GM12878 (cell line): ENCODE measurements around the gene KATNBL1. TPM values are rescaled to one million over a fixed set of nuclear protein-coding genes. Genes with fewer than 3 reads are reported as not detected.

ENCODE experiments used
- ATAC-seq: fragments of 200-7000 bp; cut with Tn5 transposase; 3 replicates; pipeline ENCODE4 v1.9.1; 2020; ENCODE audit warnings: mild to moderate bottlenecking, moderate library complexity
- BruUV-seq: library from RNA; stranded (reverse); fragments of 400-500 nt; replicated peaks from 2 replicates; lab custom pipeline; 2021; lab: Mats Ljungman, UMichigan
- CTCF ChIA-PET: fragments of 300-600 bp; sonication (Branson Sonifier 250); formaldehyde crosslinking; extraction: SDS; loops from one replicate; lab custom pipeline; 2021; ENCODE audit warnings: inconsistent platforms; lab: Yijun Ruan, JAX
- POLR2A ChIA-PET: fragments of 350-600 bp; formaldehyde crosslinking; extraction: SDS; loops from one replicate; lab custom pipeline; 2021; ENCODE audit warnings: inconsistent platforms; lab: Charles Lee
- RAD21 ChIA-PET: fragments of 300-600 bp; sonication (Branson Sonifier 250); formaldehyde crosslinking; loops from one replicate; lab custom pipeline; 2023; ENCODE audit warnings: antibody characterized with exemption; ENCODE audit not compliant: unreplicated experiment; lab: Charles Lee
- SMC1A ChIA-PET: fragments of 300-600 bp; sonication (Branson Sonifier 250); formaldehyde crosslinking; loops from one replicate; lab custom pipeline; 2023; ENCODE audit not compliant: unreplicated experiment, uncharacterized antibody; lab: Charles Lee
- DNase-seq: peaks from one replicate; pipeline ENCODE4 v3.0.0-alpha.2; 2011; ENCODE audit warnings: low read depth, low spot score
- FAIRE-seq: peaks from 3 replicates; lab custom pipeline; 2011; peaks lifted over from hg19 to GRCh38; lab: Jason Lieb, UNC
- H2AFZ ChIP-seq: 2 replicates; pipeline ENCODE4 v1.6.0; 2011; ENCODE audit warnings: low read depth, low read length, control low read depth; ENCODE audit not compliant: control insufficient read depth
- H3K27ac ChIP-seq: 2 replicates; pipeline ENCODE4 v1.5.1; 2011; ENCODE audit warnings: control low read depth; ENCODE audit not compliant: control insufficient read depth, insufficient read depth
- H3K27me3 ChIP-seq, 2 experiments: replicated peaks in 1 of 2; 2 replicates each; pipeline versions ENCODE4 v1.6.0 to v1.6.1; 2011; ENCODE audit warnings: low read length in 1 of 2; ENCODE audit not compliant: control insufficient read depth in 2 of 2, insufficient read depth in 2 of 2
- H3K36me3 ChIP-seq, 2 experiments: 2 replicates each; pipeline ENCODE4 v1.5.1; 2011; ENCODE audit warnings: low read length in 1 of 2; ENCODE audit not compliant: control insufficient read depth in 2 of 2, insufficient read depth in 2 of 2
- H3K4me1 ChIP-seq: 2 replicates; pipeline ENCODE4 v1.6.1; 2011; ENCODE audit warnings: mild to moderate bottlenecking, low read length, moderate library complexity, mixed read lengths; ENCODE audit not compliant: control insufficient read depth, insufficient read depth
- H3K4me2 ChIP-seq: 2 replicates; pipeline ENCODE4 v1.6.0; 2011; ENCODE audit warnings: control low read depth; ENCODE audit not compliant: control insufficient read depth, insufficient read depth
- H3K4me3 ChIP-seq: fragments of 200-600 bp; sonication (generic); 2 replicates; pipeline ENCODE4 v1.5.1; 2016
- H3K79me2 ChIP-seq: 2 replicates; pipeline ENCODE4 v1.6.0; 2011; ENCODE audit warnings: low read length; ENCODE audit not compliant: control insufficient read depth, insufficient read depth
- H3K9ac ChIP-seq: 2 replicates; pipeline ENCODE4 v1.8.0; 2011; ENCODE audit warnings: low read length, control low read depth, mixed read lengths; ENCODE audit not compliant: control insufficient read depth, insufficient read depth
- H3K9me3 ChIP-seq: replicated peaks from 3 replicates; pipeline ENCODE4 v1.5.1; 2011; ENCODE audit warnings: mild to moderate bottlenecking, low read length; ENCODE audit not compliant: control insufficient read depth, insufficient read depth
- H4K20me1 ChIP-seq: 2 replicates; pipeline ENCODE4 v1.6.0; 2011; ENCODE audit not compliant: control insufficient read depth, insufficient read depth
- EGR1 ChIP-seq, 2 experiments: IDR thresholded peaks; 1 replicate in 1 of 2; 2 replicates in 1 of 2; pipeline ENCODE4 v1.6.1; 2011 to 2012; ENCODE audit warnings: low read depth in 2 of 2, low read length in 2 of 2, borderline replicate concordance in 1 of 2, mild to moderate bottlenecking in 1 of 2, moderate library complexity in 1 of 2
- IRF4 ChIP-seq: IDR thresholded peaks from 2 replicates; pipeline ENCODE4 v1.6.1; 2011; ENCODE audit warnings: low read depth, low read length
- MTA3 ChIP-seq: IDR thresholded peaks from 2 replicates; pipeline ENCODE4 v1.6.1; 2012; ENCODE audit warnings: low read length, inconsistent platforms, borderline replicate concordance
- MYB ChIP-seq: fragments of 150-350 bp; IDR thresholded peaks from 2 replicates; pipeline ENCODE4 v1.6.1; 2014; ENCODE audit warnings: mild to moderate bottlenecking, low read depth, low read length, borderline replicate concordance
- PML ChIP-seq: IDR thresholded peaks from 2 replicates; pipeline ENCODE4 v1.6.1; 2012; ENCODE audit warnings: low read length, inconsistent platforms
- WGBS: methylation state at CpG from one replicate; pipeline ENCODE4 v1.1.6; 2016; ENCODE audit warnings: low lambda C conversion rate; ENCODE audit not compliant: insufficient replicate concordance, insufficient coverage; ENCODE audit errors: missing lambda C conversion rate; 5-methylcytosine and 5-hydroxymethylcytosine counted together
- in situ Hi-C: fragments of 300-500 bp; cut with MboI; formaldehyde crosslinking; loops from 9 replicates; pipeline ENCODE4 v1.14.3; 2018; ENCODE audit warnings: mixed read lengths
- intact Hi-C: fragments of 100-400 bp; cut with micrococcal nuclease; formaldehyde crosslinking; loops from one replicate; pipeline ENCODE4 v1.14.2; 2022; ENCODE audit not compliant: unreplicated experiment
- polyA plus RNA-seq, 11 experiments: library from polyadenylated mRNA; depleted of rRNA in 4 of 11; unstranded in 6 of 11; stranded (reverse) in 5 of 11; fragments of >200 nt; fragmentation: Nextera tagmentation in 4 of 11; fragmentation: Illumina TruSeq in 1 of 11; extraction: Ambion mirVana in 4 of 11; extraction: Trizol in 1 of 11; gene quantifications; 1 replicate in 1 of 11; 2 replicates in 10 of 11; pipeline versions ENCODE4 v1.2.1 to v1.2.3, GENCODE V29; 2011 to 2016; ENCODE audit warnings: inconsistent platforms in 2 of 11, missing spikeins in 2 of 11, low read depth in 1 of 11
- total RNA-seq, 4 experiments: library from RNA; depleted of rRNA in 3 of 4; stranded (reverse); fragments of >200 nt in 3 of 4; fragmentation: Illumina TruSeq in 1 of 4; extraction: Trizol in 1 of 4; gene quantifications; 2 replicates each; pipeline versions ENCODE4 v1.2.1 to v1.2.3, GENCODE V29; 2013 to 2021

Gene KATNBL1
- total and polyA plus RNA-seq, 10 of the 15 experiments (the other 5 are each of a cell fraction or from before 2014, with no cell fraction given) = 7.8 to 58.8 (median 30.1) TPM

DNA sequence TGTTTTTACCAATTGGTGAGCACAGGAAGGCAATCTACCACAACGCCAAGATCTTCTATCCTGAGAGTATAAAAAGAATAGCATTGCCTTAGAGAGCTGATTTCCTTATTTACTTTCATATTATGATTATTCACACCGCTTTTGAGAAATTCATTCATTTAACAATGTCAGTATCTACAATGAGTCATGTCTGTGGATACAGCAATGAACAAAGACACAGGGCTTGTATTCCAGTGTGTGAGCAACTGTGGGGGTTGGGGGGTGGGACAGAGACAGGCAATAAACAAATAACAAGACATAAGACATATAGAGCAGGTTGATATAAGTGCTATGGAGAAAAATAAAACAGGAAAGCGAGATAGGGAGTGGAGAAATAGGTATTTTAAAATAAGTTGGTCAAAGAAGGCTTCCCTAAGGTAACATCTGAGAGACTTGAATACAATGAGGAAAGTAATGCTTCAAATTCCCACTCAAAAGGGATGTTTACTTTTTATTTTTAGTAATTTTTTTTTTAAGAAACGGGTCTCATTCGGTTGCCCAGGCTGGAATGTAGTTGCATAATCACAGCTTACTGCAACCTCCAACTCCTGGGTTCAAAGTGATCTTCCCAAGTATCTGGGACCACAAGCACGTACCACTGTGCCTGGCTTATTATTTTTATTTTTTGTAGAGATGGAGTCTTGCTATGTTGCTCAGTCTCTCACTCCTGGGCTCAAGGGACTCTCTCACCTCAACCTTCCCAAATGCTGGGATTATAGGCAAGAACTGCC is 62.3 kb downstream of the KATNBL1 start:
- intact Hi-C loops = no loop called here
- no peak for ATAC-seq
- SMC1A ChIA-PET = interaction anchor here (0.6 to 1.4 kb wide), 3 partner anchors 13 to 38 kb away, joined by 3 to 4 read pairs (median 3); no protein-coding TSS in a partner anchor
- Histone ChIP-seq H3K9ac (no peak overlapping the region), H3K27me3 (no peaks in the 10 kb centered on the region), H3K27ac (no peak overlapping the region), H3K4me3 (no peak overlapping the region), H4K20me1 (no peaks in the 10 kb centered on the region), H3K79me2 (no peaks in the 10 kb centered on the region), H2AFZ (no peak overlapping the region), H3K4me1 (no peaks in the 10 kb centered on the region), H3K9me3 (no peaks in the 10 kb centered on the region), H3K4me2 (no peak overlapping the region), H3K36me3 (peaks cover 0 to 2% of the 10 kb centered on the region in 2 experiments; a peak in 2 of 4 replicates)
- RAD21 ChIA-PET = no interaction called here
- no peak for DNase-seq
- TF ChIP-seq MYB = no peak
- in situ Hi-C loops = no loop called here
- CTCF ChIA-PET = no interaction called here
- POLR2A ChIA-PET = no interaction called here
- FAIRE-seq = no peak
- 73% methylated on average over 6 of the region's 6 CpGs for WGBS
- no TSS peak for BruUV-seq

DNA sequence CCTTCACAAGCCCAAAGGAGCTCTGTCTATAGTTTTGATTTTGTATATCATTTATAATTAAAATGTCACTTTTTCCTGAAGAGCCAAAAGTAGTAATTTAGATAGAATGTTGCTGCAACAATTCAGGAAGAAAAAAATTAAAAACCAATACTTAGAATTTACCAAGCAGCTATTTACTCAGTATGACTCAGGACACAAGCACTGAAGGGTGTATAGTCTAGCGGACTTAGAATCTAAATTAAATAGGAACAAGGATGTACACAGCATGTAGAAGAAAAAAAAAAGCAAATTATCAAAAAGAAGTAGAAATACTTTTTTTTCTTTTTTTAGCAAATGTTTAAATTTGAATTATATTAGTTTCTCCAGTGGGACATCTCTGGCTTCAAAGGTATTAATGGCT is 76.4 kb downstream of the KATNBL1 start:
- CTCF ChIA-PET = no interaction called here
- no TSS peak for BruUV-seq
- SMC1A ChIA-PET = no interaction called here
- H3K27ac ChIP-seq = no peak overlapping the region
- H3K36me3 ChIP-seq = no peaks in the 10 kb centered on the region
- H3K79me2 ChIP-seq = no peaks in the 10 kb centered on the region
- no peaks in the 10 kb centered on the region for H3K9me3 ChIP-seq
- no peak for TF ChIP-seq EGR1 (IDR thresholded peaks at IDR 0.05; ENCODE audit: borderline replicate concordance in 1 of 2, low read depth in 2 of 2, low read length in 2 of 2)
- TF ChIP-seq MTA3 = no peak
- no peak for TF ChIP-seq IRF4
- no peak for TF ChIP-seq PML
- H3K4me1 ChIP-seq = no peaks in the 10 kb centered on the region
- DNase-seq (no peak), FAIRE-seq (no peak), ATAC-seq (no peak)
- POLR2A ChIA-PET = no interaction called here
- no peak overlapping the region for H3K9ac ChIP-seq
- RAD21 ChIA-PET = interaction anchor here (0.6 kb wide), 1 partner anchor 13 kb away, joined by 3 read pairs; no protein-coding TSS in a partner anchor
- in situ Hi-C loops (no loop called here), intact Hi-C loops (no loop called here)
- no peak overlapping the region for H3K4me3 ChIP-seq
- H3K27me3 ChIP-seq = no peaks in the 10 kb centered on the region
- no peaks in the 10 kb centered on the region for H4K20me1 ChIP-seq
- no peak overlapping the region for H3K4me2 ChIP-seq
- no peak overlapping the region for H2AFZ ChIP-seq
- 94% methylated on average over 1 of the region's 1 CpG for WGBS
